Measurements from ENCODE around the gene ZDHHC14.
A peak's percentile ranks its signal among the peaks of the same experiment; 100 is the strongest.

The ZDHHC14 gene

GRCh38 chr6:157606516-157606915 is 225.5 kb downstream of the ZDHHC14 start:
- DNase-seq = no peak

- no peak for DNase-seq
These were observed 226.5 kb downstream of the ZDHHC14 start for GRCh38 chr6:157607317-157608109.

GRCh38 chr6:157608221-157609075 is 227.5 kb downstream of the ZDHHC14 start:
- no peak for DNase-seq

- DNase-seq = no peak
These were observed 228.1 kb downstream of the ZDHHC14 start for GRCh38 chr6:157609117-157609516.

- no peak for DNase-seq
These were observed 228.6 kb downstream of the ZDHHC14 start for GRCh38 chr6:157609556-157609955.

GRCh38 chr6:157610451-157610999 is 229.5 kb downstream of the ZDHHC14 start:
- no peak for DNase-seq

- DNase-seq = no peak
These were observed 230.4 kb downstream of the ZDHHC14 start for GRCh38 chr6:157611406-157611805.

GRCh38 chr6:157613011-157613522 is 232.1 kb downstream of the ZDHHC14 start:
- DNase-seq = no peak

GRCh38 chr6:157614026-157614568 is 233.1 kb downstream of the ZDHHC14 start:
- DNase-seq = no peak

- DNase-seq = peak; percentile 48
These were observed 234.4 kb downstream of the ZDHHC14 start for GRCh38 chr6:157615420-157615769.

GRCh38 chr6:157615951-157616350 is 235.0 kb downstream of the ZDHHC14 start:
- no peak for DNase-seq

- no peak for DNase-seq
These were observed 240.0 kb downstream of the ZDHHC14 start for GRCh38 chr6:157620944-157621343.

- no peak for DNase-seq
These were observed 240.4 kb downstream of the ZDHHC14 start for GRCh38 chr6:157621406-157621805.

- DNase-seq = no peak
These were observed 241.4 kb downstream of the ZDHHC14 start for GRCh38 chr6:157622427-157622826.

- no peak for DNase-seq
These were observed 244.1 kb downstream of the ZDHHC14 start for GRCh38 chr6:157625111-157625510.

GRCh38 chr6:157625764-157626163 is 244.8 kb downstream of the ZDHHC14 start:
- DNase-seq = no peak

GRCh38 chr6:157627195-157627966 is 246.4 kb downstream of the ZDHHC14 start:
- no peak for DNase-seq

- no peak for DNase-seq
These were observed 247.5 kb downstream of the ZDHHC14 start for GRCh38 chr6:157628463-157628862.

GRCh38 chr6:157629220-157629619 is 248.2 kb downstream of the ZDHHC14 start:
- DNase-seq = peak; percentile 59

- DNase-seq = no peak
These were observed 249.6 kb downstream of the ZDHHC14 start for GRCh38 chr6:157630463-157631080.

GRCh38 chr6:157631412-157631811 is 250.4 kb downstream of the ZDHHC14 start:
- no peak for DNase-seq

All from GDM1 (cell line).